ENCODE measurements around the gene CEP250. TPM values are rescaled to one million over a fixed set of nuclear protein-coding genes. Genes with fewer than 3 reads are reported as not detected.
A peak's percentile ranks its signal among the peaks of the same experiment; 100 is the strongest.

CEP250 gene
- total RNA-seq, 4 donors from 2014 or later: 10.9 to 13.9 (median 12.8) TPM

GRCh38 chr20:35497780-35498189, 42.4 kb downstream of the CEP250 start:
- ATAC-seq (peak; percentile 90 to 98), DNase-seq (peak; percentile 64 to 91)
- in situ Hi-C loops (cut with MboI; ENCODE audit: low sequenced_read_pairs in 4 of 4) (no loop called here), intact Hi-C loops (cut with DNase I; ENCODE audit: low total_unique reads) (loop anchor here (1.0 kb wide), 1 partner anchor 34 kb away; no protein-coding TSS in a partner anchor)
- peak; percentile 14 to 49 (median 36) for TF ChIP-seq CTCF (IDR thresholded peaks at IDR 0.05 in 4 of 5, conservative IDR thresholded peaks at IDR 0.05 in 1 of 5)
- no peak for TF ChIP-seq POLR2A (IDR thresholded peaks at IDR 0.05)
- Histone ChIP-seq H3K4me1 (peaks cover 36% of the 10 kb centered on the region in 2 donors), H3K27me3 (no peaks in the 10 kb centered on the region), H3K36me3 (peaks cover 0 to 67% of the 10 kb centered on the region in 2 donors), H3K9me3 (no peaks in the 10 kb centered on the region), H3K27ac (peak overlapping the region; percentile 65 to 83 (median 78)), H3K4me3 (no peak overlapping the region)

GRCh38 chr20:35499271-35499670, 43.9 kb downstream of the CEP250 start:
- in situ Hi-C loops (cut with MboI; ENCODE audit: low sequenced_read_pairs in 4 of 4) (no loop called here), intact Hi-C loops (cut with DNase I; ENCODE audit: low total_unique reads) (no loop called here)
- ATAC-seq: no peak
- no peak overlapping the region for H3K4me3 ChIP-seq
- TF ChIP-seq POLR2A (IDR thresholded peaks at IDR 0.05) (no peak), CTCF (IDR thresholded peaks at IDR 0.05 in 4 of 5, conservative IDR thresholded peaks at IDR 0.05 in 1 of 5) (no peak)
- peaks cover 35 to 36% of the 10 kb centered on the region in 2 donors for H3K4me1 ChIP-seq
- peaks cover 0 to 66% of the 10 kb centered on the region in 2 donors for H3K36me3 ChIP-seq
- no peak overlapping the region for H3K27ac ChIP-seq
- H3K9me3 ChIP-seq: no peaks in the 10 kb centered on the region
- no peaks in the 10 kb centered on the region for H3K27me3 ChIP-seq
- DNase-seq: no peak

GRCh38 chr20:35502352-35502751, 47.0 kb downstream of the CEP250 start:
- H3K27me3 ChIP-seq: no peaks in the 10 kb centered on the region
- intact Hi-C loops (cut with DNase I; ENCODE audit: low total_unique reads) (no loop called here), in situ Hi-C loops (cut with MboI; ENCODE audit: low sequenced_read_pairs in 4 of 4) (no loop called here)
- no peak for TF ChIP-seq CTCF (IDR thresholded peaks at IDR 0.05 in 4 of 5, conservative IDR thresholded peaks at IDR 0.05 in 1 of 5)
- TF ChIP-seq POLR2A (IDR thresholded peaks at IDR 0.05): no peak
- no peaks in the 10 kb centered on the region for H3K9me3 ChIP-seq
- H3K4me3 ChIP-seq: no peak overlapping the region
- H3K27ac ChIP-seq: no peak overlapping the region
- peaks cover 7% of the 10 kb centered on the region in 2 donors for H3K4me1 ChIP-seq
- peaks cover 0 to 63% of the 10 kb centered on the region in 2 donors for H3K36me3 ChIP-seq
- ATAC-seq (no peak), DNase-seq (no peak)

GRCh38 chr20:35503281-35503680, 47.9 kb downstream of the CEP250 start:
- no peak for ATAC-seq
- H3K4me3 ChIP-seq: no peak overlapping the region
- H3K27me3 ChIP-seq: no peaks in the 10 kb centered on the region
- intact Hi-C loops (cut with DNase I; ENCODE audit: low total_unique reads): no loop called here
- no peak for DNase-seq
- H3K4me1 ChIP-seq: no peaks in the 10 kb centered on the region
- no peak overlapping the region for H3K27ac ChIP-seq
- in situ Hi-C loops (cut with MboI; ENCODE audit: low sequenced_read_pairs in 4 of 4): no loop called here
- H3K36me3 ChIP-seq: peaks cover 0 to 63% of the 10 kb centered on the region in 2 donors
- TF ChIP-seq POLR2A (IDR thresholded peaks at IDR 0.05) (no peak), CTCF (IDR thresholded peaks at IDR 0.05 in 4 of 5, conservative IDR thresholded peaks at IDR 0.05 in 1 of 5) (no peak)
- no peaks in the 10 kb centered on the region for H3K9me3 ChIP-seq
